Esophagus squamous epithelium (tissue), 5 donors: ENCODE data around the gene DNM3. TPM values are rescaled to one million over a fixed set of nuclear protein-coding genes. Genes with fewer than 3 reads are reported as not detected.

ENCODE experiments used
- DNase-seq: peaks from one replicate; lab custom pipeline; 2025; lab: John Stamatoyannopoulos, UW
- H3K27ac ChIP-seq, 4 donors: fragments of 200-600 bp; sonication (generic); one replicate each; pipeline ENCODE4 v1.5.1; 2016 to 2019; ENCODE audit warnings: mild to moderate bottlenecking in 1 of 4
- H3K27me3 ChIP-seq, 4 donors: fragments of 200-600 bp; sonication (generic); 1 replicate in 3 of 4; 2 replicates in 1 of 4; pipeline versions ENCODE4 v1.5.1 to v1.6.0; 2017 to 2021; ENCODE audit warnings: antibody characterized with exemption in 1 of 4
- H3K36me3 ChIP-seq, 3 donors: fragments of 200-600 bp; sonication (generic); one replicate each; pipeline ENCODE4 v1.5.1; 2016 to 2019
- H3K4me1 ChIP-seq, 3 donors: fragments of 200-600 bp; sonication (generic); one replicate each; pipeline ENCODE4 v1.5.1; 2017 to 2019
- H3K4me3 ChIP-seq, 4 donors: fragments of 200-600 bp; sonication (generic); 1 replicate in 3 of 4; 2 replicates in 1 of 4; pipeline ENCODE4 v1.5.1; 2016 to 2019; ENCODE audit warnings: mild to moderate bottlenecking in 2 of 4, moderate library complexity in 1 of 4
- H3K9me3 ChIP-seq, 3 donors: fragments of 200-600 bp; sonication (generic); one replicate each; pipeline ENCODE4 v1.5.1; 2016 to 2019
- POLR2A ChIP-seq, 4 donors: fragments of 450-650 bp; IDR thresholded peaks; one replicate each; pipeline ENCODE4 v1.6.1; 2017; ENCODE audit warnings: antibody characterized with exemption in 4 of 4, mild to moderate bottlenecking in 4 of 4, moderate library complexity in 3 of 4
- WGBS, 2 donors: methylation state at CpG; one replicate each; pipeline ENCODE4 v1.1.5; 2018; 5-methylcytosine and 5-hydroxymethylcytosine counted together
- intact Hi-C: fragments of 100-400 bp; cut with DNase I; formaldehyde crosslinking; loops from one replicate; pipeline ENCODE4 v1.15.0; 2022
- total RNA-seq, 4 donors: library from RNA; depleted of rRNA; stranded (reverse); fragments of >200 nt; gene quantifications; one replicate each; pipeline ENCODE4 v1.1.0, GENCODE V29; 2016
- TF ChIP-seq, protein P1 (sequence below), 6 experiments: fragments of 450-650 bp in 4 of 6; fragments of 200-600 bp in 2 of 6; sonication (generic) in 2 of 6; IDR thresholded peaks; one replicate each; pipeline ENCODE4 v1.5.1; 2016 to 2019; ENCODE audit warnings: antibody characterized with exemption in 6 of 6, mild to moderate bottlenecking in 4 of 6, moderate library complexity in 4 of 6
- donor health status: DM: yes; HTN: yes; CAD: no.

The DNM3 gene
- total RNA-seq, 4 donors from 2014 or later = 0.91 to 3.2 (median 1.8) TPM

DNA sequence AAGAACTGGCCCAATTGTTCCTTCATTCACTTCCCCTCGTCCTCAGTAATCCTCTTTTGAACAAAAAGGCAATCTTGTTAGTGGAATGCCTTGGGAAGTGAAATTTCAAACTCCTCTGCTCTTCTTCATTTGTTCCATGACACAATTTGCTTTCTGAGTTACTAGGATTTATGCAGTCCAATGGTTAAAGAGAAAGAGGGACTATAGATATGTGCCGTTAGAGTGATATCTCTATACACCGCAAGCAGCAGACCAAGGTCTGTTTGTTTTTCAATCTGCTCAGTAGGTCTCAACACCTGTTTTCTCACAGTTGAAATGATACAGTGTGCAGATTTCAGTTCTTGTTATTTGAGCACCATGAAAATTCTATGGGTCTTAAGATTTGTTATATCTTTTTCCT is 244.0 kb downstream of the DNM3 start:
- 90 to 93% methylated on average over 3 of the region's 3 CpGs for WGBS, 2 donors
- DNase-seq = no peak
- intact Hi-C loops = no loop called here
- H3K9me3 ChIP-seq = no peaks in the 10 kb centered on the region
- H3K4me1 ChIP-seq = no peaks in the 10 kb centered on the region
- H3K4me3 ChIP-seq = no peak overlapping the region
- H3K36me3 ChIP-seq = no peaks in the 10 kb centered on the region
- H3K27ac ChIP-seq = no peak overlapping the region
- TF ChIP-seq, protein P1, sequence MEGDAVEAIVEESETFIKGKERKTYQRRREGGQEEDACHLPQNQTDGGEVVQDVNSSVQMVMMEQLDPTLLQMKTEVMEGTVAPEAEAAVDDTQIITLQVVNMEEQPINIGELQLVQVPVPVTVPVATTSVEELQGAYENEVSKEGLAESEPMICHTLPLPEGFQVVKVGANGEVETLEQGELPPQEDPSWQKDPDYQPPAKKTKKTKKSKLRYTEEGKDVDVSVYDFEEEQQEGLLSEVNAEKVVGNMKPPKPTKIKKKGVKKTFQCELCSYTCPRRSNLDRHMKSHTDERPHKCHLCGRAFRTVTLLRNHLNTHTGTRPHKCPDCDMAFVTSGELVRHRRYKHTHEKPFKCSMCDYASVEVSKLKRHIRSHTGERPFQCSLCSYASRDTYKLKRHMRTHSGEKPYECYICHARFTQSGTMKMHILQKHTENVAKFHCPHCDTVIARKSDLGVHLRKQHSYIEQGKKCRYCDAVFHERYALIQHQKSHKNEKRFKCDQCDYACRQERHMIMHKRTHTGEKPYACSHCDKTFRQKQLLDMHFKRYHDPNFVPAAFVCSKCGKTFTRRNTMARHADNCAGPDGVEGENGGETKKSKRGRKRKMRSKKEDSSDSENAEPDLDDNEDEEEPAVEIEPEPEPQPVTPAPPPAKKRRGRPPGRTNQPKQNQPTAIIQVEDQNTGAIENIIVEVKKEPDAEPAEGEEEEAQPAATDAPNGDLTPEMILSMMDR (IDR thresholded peaks at IDR 0.05) = no peak
- TF ChIP-seq POLR2A (IDR thresholded peaks at IDR 0.05) = no peak
- H3K27me3 ChIP-seq = no peaks in the 10 kb centered on the region

DNA sequence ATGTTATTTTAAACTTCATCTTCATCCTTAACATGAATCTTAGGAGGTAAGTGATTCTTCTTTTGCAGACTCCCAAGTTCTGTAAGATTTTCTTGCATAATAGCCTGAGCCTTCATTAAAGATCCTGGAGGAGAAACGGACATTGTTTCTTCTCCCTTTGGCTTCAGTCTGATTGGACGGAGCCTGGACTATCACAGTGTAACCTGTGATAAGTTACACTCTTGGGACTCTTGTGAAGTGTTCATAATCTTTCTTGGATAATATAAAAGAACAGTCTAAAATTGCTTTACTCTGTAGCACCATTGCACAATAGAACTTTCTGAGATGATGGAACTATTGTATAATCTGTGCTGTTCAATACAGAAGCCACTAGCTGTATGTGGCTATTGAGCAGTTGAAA is 244.8 kb downstream of the DNM3 start:
- Histone ChIP-seq H3K4me1 (no peaks in the 10 kb centered on the region), H3K27me3 (no peaks in the 10 kb centered on the region), H3K9me3 (no peaks in the 10 kb centered on the region), H3K4me3 (no peak overlapping the region), H3K36me3 (no peaks in the 10 kb centered on the region), H3K27ac (no peak overlapping the region)
- DNase-seq = no peak
- 93 to 94% methylated on average over 2 of the region's 2 CpGs for WGBS, 2 donors
- TF ChIP-seq POLR2A (IDR thresholded peaks at IDR 0.05) = no peak
- TF ChIP-seq, protein P1 (IDR thresholded peaks at IDR 0.05) = no peak
- intact Hi-C loops = no loop called here

DNA sequence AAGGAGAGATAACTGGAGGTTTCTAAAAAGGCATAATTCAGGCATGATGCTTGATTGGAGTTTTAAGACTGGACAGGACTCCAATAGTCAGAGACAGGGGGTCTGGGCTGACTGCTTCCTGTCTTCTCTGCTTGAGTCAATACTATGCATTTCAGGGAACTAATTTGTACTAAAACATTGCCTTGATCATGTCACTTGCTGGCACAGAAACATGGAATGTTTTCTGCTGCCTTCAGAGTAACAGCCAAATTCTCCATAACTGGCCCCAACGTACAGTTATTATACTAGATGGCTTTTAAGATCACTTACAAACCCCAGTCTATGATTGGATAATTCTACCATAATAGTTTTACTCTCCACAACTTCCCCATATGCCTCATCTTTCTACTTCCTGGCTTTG is 247.0 kb downstream of the DNM3 start:
- H3K27ac ChIP-seq = no peak overlapping the region
- WGBS, 2 donors = 61 to 89% methylated on average over 1 of the region's 1 CpG
- no peaks in the 10 kb centered on the region for H3K9me3 ChIP-seq
- no peaks in the 10 kb centered on the region for H3K36me3 ChIP-seq
- H3K4me1 ChIP-seq = no peaks in the 10 kb centered on the region
- no peak overlapping the region for H3K4me3 ChIP-seq
- no peaks in the 10 kb centered on the region for H3K27me3 ChIP-seq
- no peak for DNase-seq
- intact Hi-C loops = no loop called here
- TF ChIP-seq, protein P1 (IDR thresholded peaks at IDR 0.05) = no peak
- TF ChIP-seq POLR2A (IDR thresholded peaks at IDR 0.05) = no peak

DNA sequence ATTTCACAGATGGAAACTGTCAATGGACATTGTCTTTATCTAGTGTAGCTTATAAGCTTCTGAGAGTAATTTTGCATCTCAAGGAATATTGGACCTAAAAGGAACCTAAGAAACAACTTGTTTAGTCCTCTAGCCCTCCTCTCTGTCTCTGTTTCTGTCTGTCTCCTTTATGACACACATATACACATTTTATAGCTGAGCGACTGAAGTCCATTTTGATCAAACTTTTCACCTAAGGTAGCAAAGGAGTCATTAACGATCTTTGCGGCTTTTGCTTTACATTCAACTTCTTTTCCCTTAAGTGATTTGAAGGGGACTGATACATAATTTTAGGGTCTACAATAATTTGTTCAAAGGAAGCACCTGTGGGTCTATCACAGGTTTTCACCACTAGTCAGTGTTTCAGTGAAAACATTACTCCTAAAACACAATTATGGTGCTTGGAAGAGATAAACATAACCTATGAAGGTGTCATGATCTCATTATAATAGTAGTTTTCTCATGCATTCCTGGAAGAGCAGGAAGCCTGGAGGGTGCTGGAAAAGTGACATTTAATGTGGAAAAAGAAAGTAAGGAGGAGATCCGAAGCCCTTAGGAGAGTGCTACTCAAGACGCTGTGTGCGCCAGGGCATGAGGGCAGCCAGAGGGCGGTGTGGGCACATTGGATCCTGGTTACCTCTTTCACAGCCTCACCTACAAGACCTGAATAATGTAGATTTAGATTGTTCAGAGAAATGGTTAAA is 248.6 kb downstream of the DNM3 start:
- intact Hi-C loops = no loop called here
- H3K36me3 ChIP-seq = no peaks in the 10 kb centered on the region
- no peak overlapping the region for H3K4me3 ChIP-seq
- H3K27me3 ChIP-seq = no peaks in the 10 kb centered on the region
- TF ChIP-seq, protein P1 (IDR thresholded peaks at IDR 0.05) = peak; percentile 45 to 82 (median 69)
- TF ChIP-seq POLR2A (IDR thresholded peaks at IDR 0.05) = no peak
- H3K4me1 ChIP-seq = no peaks in the 10 kb centered on the region
- no peak overlapping the region for H3K27ac ChIP-seq
- H3K9me3 ChIP-seq = no peaks in the 10 kb centered on the region
- no peak for DNase-seq
- WGBS, 2 donors = 61 to 83% methylated on average over 7 of the region's 7 CpGs

DNA sequence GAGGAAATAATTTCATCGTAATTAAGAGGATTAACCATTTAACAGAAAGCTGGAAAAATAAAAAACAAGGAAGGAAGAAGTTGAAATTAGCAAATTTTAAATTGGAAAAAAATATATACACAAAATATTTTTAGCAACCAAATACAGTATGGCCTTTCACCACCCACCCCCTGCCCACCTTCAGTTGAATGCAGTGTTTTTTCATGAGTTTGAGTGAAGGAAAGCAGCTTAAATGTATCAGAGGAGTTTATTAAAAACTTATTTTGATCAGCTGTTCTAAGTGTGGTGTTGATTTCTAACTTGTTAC is 249.2 kb downstream of the DNM3 start:
- H3K4me3 ChIP-seq = no peak overlapping the region
- TF ChIP-seq, protein P1 (IDR thresholded peaks at IDR 0.05) = no peak
- no peaks in the 10 kb centered on the region for H3K27me3 ChIP-seq
- H3K36me3 ChIP-seq = no peaks in the 10 kb centered on the region
- no peak for DNase-seq
- WGBS, 2 donors = 19 to 35% methylated on average over 1 of the region's 1 CpG
- no peak overlapping the region for H3K27ac ChIP-seq
- intact Hi-C loops = no loop called here
- H3K9me3 ChIP-seq = no peaks in the 10 kb centered on the region
- no peaks in the 10 kb centered on the region for H3K4me1 ChIP-seq
